SK-N-SH treated with all-trans-retinoic acid at 6 μM for 48 hours (cell line): ENCODE results near the gene RNU1-4.
"Not testable (repeated sequence)": the region's sequence is repeated elsewhere in the genome, so short reads cannot be mapped to it uniquely, and the experiment has no call there.

Source experiments
- BACH2 ChIP-seq: fragments of 250-450 bp; sonication (Bioruptor Pico); IDR thresholded peaks from 2 replicates; pipeline ENCODE4 v1.9.0; 2021; ENCODE audit warnings: mild to moderate bottlenecking, borderline replicate concordance
- PATZ1 ChIP-seq: fragments of 250-450 bp; sonication (Bioruptor Pico); IDR thresholded peaks from 2 replicates; pipeline ENCODE4 v1.8.0; 2020; ENCODE audit warnings: mild to moderate bottlenecking, moderate library complexity, borderline replicate concordance
- PPARA ChIP-seq: fragments of 250-450 bp; sonication (Bioruptor Pico); IDR thresholded peaks from 2 replicates; pipeline ENCODE4 v1.5.0; 2020; ENCODE audit warnings: mild to moderate bottlenecking, borderline replicate concordance
- ZFP30 ChIP-seq: fragments of 450-650 bp; formaldehyde crosslinking; IDR thresholded peaks from 2 replicates; pipeline ENCODE4 v1.5.0; 2022; ENCODE audit warnings: mild to moderate bottlenecking, moderate library complexity

- not testable (repeated sequence) for TF ChIP-seq ZFP30 (CRISPR knock-in tag); BACH2 (CRISPR knock-in tag); PPARA; PATZ1 (CRISPR knock-in tag)
Observed at GRCh38 chr1:16692717-16693448, 47.4 kb upstream of the RNU1-4 start.
